ENCODE data around the gene PRPF6.

The PRPF6 gene

GRCh38 chr20:64082126-64082731 is 101.3 kb downstream of the PRPF6 start:
- H3K4me3 ChIP-seq (ENCODE audit: low read depth, low read length), result no peak overlapping the region
- no peak for TF ChIP-seq CTCF (IDR thresholded peaks at IDR 0.05; ENCODE audit: control insufficient read depth, extremely low read depth, insufficient read depth)
- no peak for DNase-seq (ENCODE audit: low read depth)
